IPS DF 6.9 (cell line): Measurements from ENCODE around the gene ACADL.
"Not testable (repeated sequence)": the region's sequence is repeated elsewhere in the genome, so short reads cannot be mapped to it uniquely, and the experiment has no call there.

ENCODE experiments used
- DNase-seq: peaks from one replicate; pipeline ENCODE4 v3.0.0-alpha.2; 2013; ENCODE audit warnings: low read depth, low spot score
- H3K27ac ChIP-seq: one replicate; pipeline ENCODE4 v1.5.1; 2013; ENCODE audit warnings: low read length, control low read depth
- H3K27me3 ChIP-seq: 2 replicates; pipeline ENCODE4 v1.6.1; 2013; ENCODE audit warnings: mild to moderate bottlenecking, low read length; ENCODE audit not compliant: control insufficient read depth, insufficient read depth
- H3K36me3 ChIP-seq: 2 replicates; pipeline ENCODE4 v1.6.1; 2013; ENCODE audit warnings: low read length; ENCODE audit not compliant: control insufficient read depth, insufficient read depth
- H3K4me1 ChIP-seq: 2 replicates; pipeline ENCODE4 v1.6.1; 2013; ENCODE audit warnings: low read length; ENCODE audit not compliant: control insufficient read depth, insufficient read depth
- H3K4me3 ChIP-seq: 2 replicates; pipeline ENCODE4 v1.5.1; 2013; ENCODE audit warnings: mild to moderate bottlenecking, low read length
- H3K9me3 ChIP-seq: 2 replicates; pipeline ENCODE4 v1.6.1; 2013; ENCODE audit warnings: low read length, inconsistent platforms; ENCODE audit not compliant: control insufficient read depth, insufficient read depth
- WGBS: extraction: QIAGEN DNeasy Blood & Tissue Kit; methylation state at CpG from one replicate; pipeline ENCODE4 v1.1.7; 2013; ENCODE audit warnings: mixed read lengths, missing lambda C conversion rate; ENCODE audit not compliant: insufficient read length, insufficient coverage; 5-methylcytosine and 5-hydroxymethylcytosine counted together

The ACADL gene

DNA sequence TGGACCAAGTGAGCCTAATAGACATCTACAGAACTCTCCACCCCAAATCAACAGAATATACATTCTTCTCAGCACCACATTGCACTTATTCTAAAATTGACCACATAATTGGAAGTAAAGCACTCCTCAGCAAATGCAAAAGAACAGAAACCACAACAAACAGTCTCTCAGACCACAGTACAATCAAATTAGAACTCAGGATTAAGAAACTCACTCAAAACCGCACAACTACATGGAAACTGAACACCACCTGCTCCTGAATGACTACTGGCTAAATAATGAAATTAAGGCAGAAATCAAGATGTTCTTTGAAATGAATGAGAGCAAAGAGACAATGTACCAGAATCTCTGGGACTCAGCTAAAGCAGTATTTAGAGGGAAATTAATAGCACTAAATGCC lies 41.3 kb downstream of the ACADL start:
- DNase-seq, H3K27me3 ChIP-seq, H3K9me3 ChIP-seq, H3K36me3 ChIP-seq, H3K4me1 ChIP-seq, H3K27ac ChIP-seq, H3K4me3 ChIP-seq: not testable (repeated sequence)
- no CpG with 5 or more reads among the region's 1 CpG for WGBS

DNA sequence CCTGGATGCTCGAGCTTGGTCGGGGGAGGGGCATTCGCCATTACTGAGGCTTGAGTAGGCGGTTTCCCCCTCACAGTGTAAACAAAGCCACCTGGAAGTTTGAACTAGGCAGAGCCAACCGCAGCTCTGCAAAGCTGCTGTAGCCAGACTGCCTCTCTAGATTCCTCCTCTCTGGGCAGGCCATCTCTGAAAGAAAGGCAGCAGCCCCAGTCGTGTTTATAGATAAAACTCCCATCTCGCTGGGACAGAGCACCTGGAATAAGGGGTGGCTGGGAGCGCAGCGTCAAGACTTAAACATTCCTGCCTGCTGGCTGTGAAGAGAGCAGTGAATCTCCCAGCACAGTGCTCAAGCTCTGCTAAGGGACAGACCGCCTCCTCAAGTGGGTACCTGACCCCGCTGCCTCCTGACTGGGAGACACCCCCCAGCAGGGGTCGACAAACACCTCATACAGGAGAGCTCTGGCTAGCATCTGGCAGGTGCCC lies 43.6 kb downstream of the ACADL start:
- not testable (repeated sequence) for H3K4me3 ChIP-seq, H3K27me3 ChIP-seq, H3K27ac ChIP-seq, DNase-seq, H3K9me3 ChIP-seq, H3K4me1 ChIP-seq, H3K36me3 ChIP-seq
- no CpG with 5 or more reads among the region's 12 CpGs for WGBS

DNA sequence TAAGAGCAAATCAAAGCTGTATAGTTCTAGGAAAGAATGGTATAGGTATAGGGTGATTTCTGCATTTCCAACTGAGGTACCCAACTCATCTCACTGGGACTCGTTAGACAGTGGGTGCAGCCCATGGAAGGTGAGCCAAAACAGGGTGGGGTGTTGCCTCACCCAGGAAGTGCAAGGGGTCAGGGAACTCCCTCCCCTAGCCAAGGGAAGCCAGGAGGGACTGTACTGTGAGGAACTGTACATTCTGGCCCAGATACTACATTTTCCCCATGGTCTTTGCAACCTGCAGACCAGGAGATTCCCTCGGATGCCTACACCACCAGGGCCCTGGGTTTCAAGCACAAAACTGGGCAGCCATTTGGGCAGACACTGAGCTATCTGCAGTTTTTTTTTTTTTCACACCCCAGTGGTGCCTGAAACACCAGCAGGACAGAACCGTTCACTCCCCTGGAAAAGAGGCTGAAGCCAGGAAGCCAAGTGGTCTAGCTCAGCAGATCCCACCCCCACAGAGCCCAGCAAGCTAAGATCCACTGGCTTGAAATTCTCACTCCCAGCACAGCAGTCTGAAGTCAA lies 44.1 kb downstream of the ACADL start:
- no CpG with 5 or more reads among the region's 3 CpGs for WGBS
- H3K4me1 ChIP-seq, H3K36me3 ChIP-seq, H3K4me3 ChIP-seq, H3K9me3 ChIP-seq, H3K27me3 ChIP-seq, DNase-seq, H3K27ac ChIP-seq: not testable (repeated sequence)

DNA sequence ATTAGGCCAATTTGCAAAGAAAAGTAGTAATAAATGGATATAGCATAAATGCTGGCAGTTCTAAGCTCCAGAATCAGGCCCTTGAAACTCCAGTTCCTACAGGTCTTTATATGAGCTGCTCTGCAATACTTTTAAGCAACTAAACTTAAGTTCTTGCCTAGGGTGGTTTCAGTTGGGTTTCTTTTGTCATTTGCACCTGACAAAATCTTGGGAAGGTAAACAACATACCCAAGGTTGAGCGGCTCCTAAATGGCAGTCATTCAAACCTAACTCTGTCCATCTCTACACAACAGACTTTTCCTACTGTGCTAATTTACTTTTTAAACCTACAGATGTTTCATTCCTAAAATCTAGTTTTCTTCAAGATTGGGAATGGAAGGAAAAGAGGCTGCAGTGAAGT lies 44.8 kb downstream of the ACADL start:
- Histone ChIP-seq H3K9me3 (no peaks in the 10 kb centered on the region), H3K27ac (no peak overlapping the region), H3K4me3 (no peak overlapping the region), H3K4me1 (peaks cover 2% of the 10 kb centered on the region; the same call in 1 of the 2 replicates), H3K27me3 (no peaks in the 10 kb centered on the region), H3K36me3 (no peaks in the 10 kb centered on the region)
- WGBS: no CpG with 5 or more reads among the region's 1 CpG
- no peak for DNase-seq

DNA sequence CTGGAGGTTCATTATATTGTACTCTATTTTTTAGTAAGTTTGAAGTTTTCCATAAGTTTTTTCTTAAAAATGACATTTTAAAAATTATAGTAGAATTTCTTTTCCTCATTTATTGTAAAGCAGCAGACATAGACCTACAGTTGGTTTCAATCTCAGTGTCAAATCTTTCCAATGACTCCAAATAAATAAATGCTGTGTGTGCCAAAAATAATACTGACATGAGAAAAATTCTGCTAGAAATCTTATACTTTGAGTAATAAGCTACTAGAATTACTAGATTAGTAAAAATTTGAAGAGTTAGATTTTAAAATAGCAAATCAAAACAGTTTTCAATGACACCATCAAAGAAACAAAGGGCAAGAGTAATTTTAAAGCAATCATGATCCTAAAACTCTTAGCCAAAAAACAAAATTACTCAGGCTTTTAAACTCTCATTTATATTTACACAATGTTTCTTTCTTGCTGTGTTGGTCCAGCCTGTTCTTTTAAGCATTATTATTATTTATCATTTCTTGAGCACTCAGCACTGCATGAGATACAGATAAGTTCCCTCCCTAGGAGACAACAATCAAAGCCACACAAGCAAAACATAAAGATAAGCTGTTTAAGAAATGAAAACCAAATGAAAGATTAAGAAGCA lies 45.8 kb downstream of the ACADL start:
- no peak overlapping the region for H3K4me3 ChIP-seq
- H3K36me3 ChIP-seq: no peaks in the 10 kb centered on the region
- H3K27ac ChIP-seq: no peak overlapping the region
- no peaks in the 10 kb centered on the region for H3K27me3 ChIP-seq
- H3K4me1 ChIP-seq: peaks cover 2% of the 10 kb centered on the region; the same call in 1 of the 2 replicates
- H3K9me3 ChIP-seq: no peaks in the 10 kb centered on the region
- no peak for DNase-seq

DNA sequence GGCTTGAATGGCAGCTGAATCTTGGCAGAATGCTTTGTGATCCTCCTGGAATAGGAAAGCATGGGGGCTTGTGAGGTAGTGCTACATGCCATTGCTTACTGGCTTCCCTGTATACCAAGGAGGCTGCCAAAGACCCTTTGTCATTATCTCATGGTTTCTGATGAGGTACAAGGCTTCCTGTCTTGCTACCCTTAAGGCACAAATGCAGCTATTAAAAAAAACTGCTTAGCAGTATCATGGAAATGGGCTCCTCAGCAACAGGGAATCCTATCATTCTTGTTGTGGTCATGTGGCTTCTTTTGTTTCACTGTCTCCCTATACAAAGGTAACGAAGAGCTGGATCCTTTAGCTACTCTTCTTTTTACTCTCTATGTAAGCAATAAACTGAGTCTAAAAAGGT lies 47.5 kb downstream of the ACADL start:
- Histone ChIP-seq H3K4me1 (peaks cover 2% of the 10 kb centered on the region; the same call in 1 of the 2 replicates), H3K27me3 (no peaks in the 10 kb centered on the region), H3K27ac (no peak overlapping the region), H3K36me3 (no peaks in the 10 kb centered on the region), H3K9me3 (no peaks in the 10 kb centered on the region), H3K4me3 (no peak overlapping the region)
- WGBS: no CpG with 5 or more reads among the region's 1 CpG
- no peak for DNase-seq

- H3K4me1 ChIP-seq, H3K27ac ChIP-seq, H3K36me3 ChIP-seq, H3K9me3 ChIP-seq, H3K27me3 ChIP-seq, DNase-seq, H3K4me3 ChIP-seq: not testable (repeated sequence)
- no CpG with 5 or more reads among the region's 1 CpG for WGBS
Observed at GRCh38 chr2:210177115-210177514, 48.1 kb downstream of the ACADL start.

DNA sequence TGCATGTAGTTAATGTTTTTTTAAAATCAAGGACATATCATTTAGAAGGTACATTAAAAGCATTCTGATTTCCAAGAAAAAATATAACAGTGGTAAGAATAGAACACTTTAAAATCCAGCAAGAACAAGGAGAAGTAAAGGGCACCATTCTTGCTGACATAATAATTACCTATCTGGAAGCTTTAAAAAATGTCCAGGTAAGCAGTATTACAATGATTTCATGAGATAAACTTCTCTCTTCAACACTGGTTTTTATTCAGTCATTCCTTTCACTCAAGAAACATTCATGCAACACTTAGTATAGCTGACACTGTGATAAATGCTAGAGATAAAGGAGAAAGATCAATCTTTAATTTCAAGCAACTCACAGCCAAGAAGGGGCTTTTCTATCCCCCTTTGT lies 51.2 kb downstream of the ACADL start:
- H3K27me3 ChIP-seq: no peaks in the 10 kb centered on the region
- H3K9me3 ChIP-seq: no peaks in the 10 kb centered on the region
- no peak overlapping the region for H3K27ac ChIP-seq
- no peaks in the 10 kb centered on the region; the same call in 1 of the 2 replicates for H3K4me1 ChIP-seq
- no peaks in the 10 kb centered on the region for H3K36me3 ChIP-seq
- H3K4me3 ChIP-seq: no peak overlapping the region
- DNase-seq: no peak

DNA sequence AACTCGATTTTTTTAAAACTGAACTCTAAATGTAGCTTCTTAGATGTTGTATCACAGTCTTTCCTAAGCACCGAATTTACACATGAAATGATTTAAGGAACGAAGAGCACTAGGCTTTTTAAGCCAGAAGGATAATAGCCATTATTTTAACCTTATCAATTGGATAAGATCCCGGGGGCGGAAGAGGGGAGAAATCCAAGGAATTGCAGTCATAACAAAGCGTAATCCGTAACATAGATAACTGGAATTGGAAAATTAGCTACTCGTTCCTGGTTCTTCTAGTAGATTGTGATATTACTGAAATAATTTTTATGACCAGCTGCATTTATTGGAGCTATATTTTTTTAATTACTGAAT lies 53.0 kb downstream of the ACADL start:
- no CpG with 5 or more reads among the region's 8 CpGs for WGBS
- no peaks in the 10 kb centered on the region for H3K27me3 ChIP-seq
- H3K9me3 ChIP-seq: no peaks in the 10 kb centered on the region
- H3K27ac ChIP-seq: no peak overlapping the region
- no peaks in the 10 kb centered on the region; the same call in 1 of the 2 replicates for H3K4me1 ChIP-seq
- H3K4me3 ChIP-seq: peak overlapping the region; percentile 91; the same call in 1 of the 2 replicates
- H3K36me3 ChIP-seq: no peaks in the 10 kb centered on the region
- DNase-seq: no peak

DNA sequence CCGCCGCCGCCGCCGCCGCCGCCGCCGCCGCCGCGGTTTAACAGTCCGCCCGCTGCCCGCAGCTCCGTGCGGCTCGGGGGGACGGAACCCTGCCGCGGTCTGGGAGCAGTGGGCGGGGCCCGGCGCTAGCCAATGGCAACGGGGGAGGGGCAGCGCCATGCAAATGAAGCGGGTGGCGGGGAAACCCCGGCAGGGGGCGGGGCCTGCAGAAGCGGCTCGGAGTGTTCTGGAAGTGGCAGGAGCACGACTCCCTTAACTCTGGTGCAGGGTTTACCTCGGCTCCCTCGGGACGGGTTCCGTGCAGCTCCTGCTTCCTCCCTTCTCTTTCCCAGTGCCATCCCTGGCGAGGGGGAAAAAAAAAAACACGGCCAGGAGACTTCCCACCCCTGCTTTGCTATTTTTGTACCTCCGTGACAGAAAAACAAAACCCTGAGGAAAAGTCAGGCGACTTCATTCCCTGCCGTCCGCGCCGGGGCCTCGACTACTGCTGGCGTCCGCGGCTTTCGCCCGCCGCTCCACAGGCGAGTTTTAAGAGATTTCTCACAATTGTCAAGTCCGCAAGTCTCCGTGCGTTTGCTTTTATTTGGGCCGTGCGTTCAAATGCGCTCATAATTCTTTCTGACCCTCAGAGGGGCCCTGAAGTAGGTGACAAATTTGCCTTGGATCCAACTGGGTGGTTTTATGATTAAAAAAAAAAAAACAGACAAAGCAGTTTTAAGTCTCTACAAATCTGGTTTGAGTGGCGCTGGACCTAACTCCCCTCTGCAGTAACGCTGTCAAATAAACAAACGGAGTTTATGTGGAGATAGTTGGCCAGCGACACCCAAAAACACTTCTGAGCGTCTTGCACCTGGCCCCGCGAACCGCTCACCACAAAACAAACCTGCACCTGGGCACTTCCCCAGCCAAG lies 53.7 kb downstream of the ACADL start, which contains the start of gene KANSL1L:
Gene KANSL1L (minus strand): TSS at position 101 of the 910 bp plus-strand sequence. CDS start 16,827 bp downstream, outside the sequence.
- Histone ChIP-seq H3K9me3 (no peaks in the 10 kb centered on the region), H3K4me1 (no peaks in the 10 kb centered on the region; the same call in 1 of the 2 replicates), H3K27ac (no peak within 1 kb of the TSS), H3K36me3 (no peaks in the 10 kb centered on the region), H3K4me3 (peak within 1 kb of the TSS; percentile 91), H3K27me3 (no peaks in the 10 kb centered on the region)
- DNase-seq: peak; percentile 83
- no CpG with 5 or more reads among the region's 67 CpGs for WGBS
